ENCODE data around the gene AKNA. TPM values are rescaled to one million over a fixed set of nuclear protein-coding genes. Genes with fewer than 3 reads are reported as not detected.
A peak's percentile ranks its signal among the peaks of the same experiment; 100 is the strongest.
"Not testable (repeated sequence)": the region's sequence is repeated elsewhere in the genome, so short reads cannot be mapped to it uniquely, and the experiment has no call there.

Gene AKNA
- total RNA-seq, 1 donor from 2014 or later = 43.1 TPM

- not testable (repeated sequence) for H3K4me1 Mint-ChIP-seq (ENCODE audit: low read depth); H3K9me3 Mint-ChIP-seq (ENCODE audit: low read depth); DNase-seq (ENCODE audit: low spot score); H3K4me3 Mint-ChIP-seq (ENCODE audit: unreplicated experiment); H3K27ac Mint-ChIP-seq (ENCODE audit: unreplicated experiment); H3K27me3 Mint-ChIP-seq (ENCODE audit: low read depth)
- peaks cover 11% of the 10 kb centered on the region for H3K36me3 Mint-ChIP-seq (ENCODE audit: low read depth)
Measured at GRCh38 chr9:114331229-114332195, 56.3 kb downstream of the AKNA start.

GRCh38 chr9:114330636-114331035 is 57.1 kb downstream of the AKNA start:
- no peak for TF ChIP-seq CTCF (IDR thresholded peaks at IDR 0.05)
- Mint-ChIP-seq H3K4me1 (ENCODE audit: low read depth) (no peaks in the 10 kb centered on the region), H3K9me3 (ENCODE audit: low read depth) (no peaks in the 10 kb centered on the region), H3K27ac (ENCODE audit: unreplicated experiment) (no peak overlapping the region), H3K27me3 (ENCODE audit: low read depth) (no peaks in the 10 kb centered on the region), H3K36me3 (ENCODE audit: low read depth) (peaks cover 5% of the 10 kb centered on the region), H3K4me3 (ENCODE audit: unreplicated experiment) (no peak overlapping the region)
- DNase-seq (ENCODE audit: low spot score) = peak; percentile 28

- not testable (repeated sequence) for H3K27ac Mint-ChIP-seq (ENCODE audit: unreplicated experiment); H3K36me3 Mint-ChIP-seq (ENCODE audit: low read depth); H3K27me3 Mint-ChIP-seq (ENCODE audit: low read depth); H3K4me1 Mint-ChIP-seq (ENCODE audit: low read depth); DNase-seq (ENCODE audit: low spot score); H3K4me3 Mint-ChIP-seq (ENCODE audit: unreplicated experiment); H3K9me3 Mint-ChIP-seq (ENCODE audit: low read depth)
Measured at GRCh38 chr9:114329625-114330022, 58.2 kb downstream of the AKNA start, which contains the start of gene ORM2. ORM2 (plus strand) TSS chr9:114329869; CDS start chr9:114329905, 36 bp downstream.

- H3K4me3 Mint-ChIP-seq (ENCODE audit: unreplicated experiment); H3K27me3 Mint-ChIP-seq (ENCODE audit: low read depth); H3K4me1 Mint-ChIP-seq (ENCODE audit: low read depth); H3K27ac Mint-ChIP-seq (ENCODE audit: unreplicated experiment); H3K9me3 Mint-ChIP-seq (ENCODE audit: low read depth); H3K36me3 Mint-ChIP-seq (ENCODE audit: low read depth): not testable (repeated sequence)
- peak; percentile 81 for DNase-seq (ENCODE audit: low spot score)
Measured at GRCh38 chr9:114328937-114329624, 58.7 kb downstream of the AKNA start.

GRCh38 chr9:114328357-114328820 is 59.4 kb downstream of the AKNA start:
- H3K36me3 Mint-ChIP-seq (ENCODE audit: low read depth); H3K9me3 Mint-ChIP-seq (ENCODE audit: low read depth); DNase-seq (ENCODE audit: low spot score); H3K27me3 Mint-ChIP-seq (ENCODE audit: low read depth); H3K4me3 Mint-ChIP-seq (ENCODE audit: unreplicated experiment); H3K4me1 Mint-ChIP-seq (ENCODE audit: low read depth); H3K27ac Mint-ChIP-seq (ENCODE audit: unreplicated experiment): not testable (repeated sequence)

- Mint-ChIP-seq H3K4me1 (ENCODE audit: low read depth) (no peaks in the 10 kb centered on the region), H3K27me3 (ENCODE audit: low read depth) (no peaks in the 10 kb centered on the region), H3K27ac (ENCODE audit: unreplicated experiment) (no peak overlapping the region), H3K4me3 (ENCODE audit: unreplicated experiment) (no peak overlapping the region), H3K9me3 (ENCODE audit: low read depth) (no peaks in the 10 kb centered on the region), H3K36me3 (ENCODE audit: low read depth) (no peaks in the 10 kb centered on the region)
- DNase-seq (ENCODE audit: low spot score) = peak; percentile 99
- no peak for TF ChIP-seq CTCF (IDR thresholded peaks at IDR 0.05)
Measured at GRCh38 chr9:114327749-114328148, 60.0 kb downstream of the AKNA start.

GRCh38 chr9:114325684-114326254 is 62.0 kb downstream of the AKNA start:
- H3K4me3 Mint-ChIP-seq (ENCODE audit: unreplicated experiment); H3K4me1 Mint-ChIP-seq (ENCODE audit: low read depth); H3K9me3 Mint-ChIP-seq (ENCODE audit: low read depth); H3K36me3 Mint-ChIP-seq (ENCODE audit: low read depth); H3K27me3 Mint-ChIP-seq (ENCODE audit: low read depth); H3K27ac Mint-ChIP-seq (ENCODE audit: unreplicated experiment): not testable (repeated sequence)
- DNase-seq (ENCODE audit: low spot score) = peak; percentile 96

- DNase-seq (ENCODE audit: low spot score); H3K27ac Mint-ChIP-seq (ENCODE audit: unreplicated experiment); H3K4me3 Mint-ChIP-seq (ENCODE audit: unreplicated experiment); H3K36me3 Mint-ChIP-seq (ENCODE audit: low read depth); H3K27me3 Mint-ChIP-seq (ENCODE audit: low read depth); H3K9me3 Mint-ChIP-seq (ENCODE audit: low read depth); H3K4me1 Mint-ChIP-seq (ENCODE audit: low read depth): not testable (repeated sequence)
Measured at GRCh38 chr9:114324965-114325364, 62.8 kb downstream of the AKNA start.

Data from chondrocyte (in vitro differentiated cells).